Large intestine (tissue), 3 donors: ENCODE measurements around the gene ZSCAN5C. TPM values are rescaled to one million over a fixed set of nuclear protein-coding genes. Genes with fewer than 3 reads are reported as not detected.
"Not testable (repeated sequence)": the region's sequence is repeated elsewhere in the genome, so short reads cannot be mapped to it uniquely, and the experiment has no call there.

ENCODE experiments used
- DNase-seq, 2 donors: peaks; one replicate each; pipeline versions ENCODE4 v3.0.0 to v3.0.0-alpha.2; 2013
- H3K27ac ChIP-seq: one replicate; pipeline ENCODE4 v1.5.1; 2013; ENCODE audit warnings: low read length
- H3K27me3 ChIP-seq: 2 replicates; pipeline ENCODE4 v1.6.1; 2013; ENCODE audit warnings: low read length; ENCODE audit not compliant: control insufficient read depth, insufficient read depth
- H3K36me3 ChIP-seq: 2 replicates; pipeline ENCODE4 v1.6.1; 2013; ENCODE audit warnings: low read length; ENCODE audit not compliant: control insufficient read depth, insufficient read depth
- H3K4me1 ChIP-seq: one replicate; pipeline ENCODE4 v1.6.1; 2013; ENCODE audit warnings: low read length; ENCODE audit not compliant: control insufficient read depth, insufficient read depth
- H3K4me3 ChIP-seq: one replicate; pipeline ENCODE4 v1.5.1; 2013; ENCODE audit warnings: low read length
- H3K9me3 ChIP-seq: one replicate; pipeline ENCODE4 v1.6.1; 2013; ENCODE audit warnings: mild to moderate bottlenecking, low read depth, low read length, moderate library complexity; ENCODE audit not compliant: control insufficient read depth
- WGBS: methylation state at CpG from one replicate; pipeline ENCODE4 v1.1.5; 2013; ENCODE audit warnings: low lambda C conversion rate; ENCODE audit not compliant: insufficient coverage; 5-methylcytosine and 5-hydroxymethylcytosine counted together
- polyA plus RNA-seq: library from polyadenylated mRNA; unstranded; fragments of 120-200 nt; gene quantifications from one replicate; pipeline ENCODE4 v1.2.1, GENCODE V29; 2013

The ZSCAN5C gene
- polyA plus RNA-seq, 1 donor, result not detected

DNA sequence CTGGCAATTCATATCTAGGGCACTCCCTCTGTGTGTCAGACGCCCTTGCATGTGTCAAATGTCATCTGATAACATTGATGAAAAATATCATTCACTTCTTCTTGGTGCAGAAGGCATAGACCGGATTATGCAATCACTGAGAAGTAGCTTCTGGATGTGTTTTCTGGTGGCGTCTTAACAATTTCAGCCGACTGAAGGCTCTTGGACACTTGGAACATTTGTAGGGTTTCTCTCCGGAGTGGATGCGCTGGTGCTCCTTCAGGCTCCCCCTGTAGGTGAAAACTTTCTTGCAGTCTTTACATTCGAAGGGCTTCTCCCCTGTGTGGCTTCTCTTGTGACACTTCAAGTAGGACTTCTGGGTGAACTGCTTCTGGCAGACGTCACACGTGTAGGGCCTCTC, 19.4 kb downstream of the ZSCAN5C start:
- H3K27ac ChIP-seq, DNase-seq, H3K4me1 ChIP-seq, H3K9me3 ChIP-seq, H3K36me3 ChIP-seq, H3K4me3 ChIP-seq: not testable (repeated sequence)
- no CpG with 5 or more reads among the region's 9 CpGs for WGBS
- peaks cover 13% of the 10 kb centered on the region for H3K27me3 ChIP-seq

DNA sequence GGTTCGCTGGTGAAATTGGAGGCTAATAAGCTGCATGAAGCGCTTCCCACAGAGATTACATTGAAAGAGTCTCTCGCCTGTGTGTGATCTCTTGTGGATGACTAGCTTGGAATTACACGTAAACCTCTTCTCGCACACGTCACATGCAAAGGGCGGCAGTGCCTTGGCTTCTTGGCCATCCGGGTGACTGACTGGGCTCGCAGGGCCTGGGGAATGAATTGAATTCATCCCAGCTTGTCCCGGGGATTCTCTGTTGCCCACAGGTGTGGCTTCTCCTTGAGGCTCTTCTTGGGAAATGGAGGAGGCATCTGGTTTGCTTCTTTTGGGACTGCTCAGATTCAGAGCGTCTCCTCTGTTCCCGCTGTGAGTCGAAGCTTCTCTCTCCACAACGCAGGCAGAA, 19.8 kb downstream of the ZSCAN5C start:
- Histone ChIP-seq H3K9me3 (no peaks in the 10 kb centered on the region), H3K36me3 (no peaks in the 10 kb centered on the region), H3K4me3 (no peak overlapping the region), H3K27me3 (peaks cover 10% of the 10 kb centered on the region), H3K27ac (no peak overlapping the region), H3K4me1 (no peaks in the 10 kb centered on the region)
- WGBS, result no CpG with 5 or more reads among the region's 14 CpGs
- no peak for DNase-seq

DNA sequence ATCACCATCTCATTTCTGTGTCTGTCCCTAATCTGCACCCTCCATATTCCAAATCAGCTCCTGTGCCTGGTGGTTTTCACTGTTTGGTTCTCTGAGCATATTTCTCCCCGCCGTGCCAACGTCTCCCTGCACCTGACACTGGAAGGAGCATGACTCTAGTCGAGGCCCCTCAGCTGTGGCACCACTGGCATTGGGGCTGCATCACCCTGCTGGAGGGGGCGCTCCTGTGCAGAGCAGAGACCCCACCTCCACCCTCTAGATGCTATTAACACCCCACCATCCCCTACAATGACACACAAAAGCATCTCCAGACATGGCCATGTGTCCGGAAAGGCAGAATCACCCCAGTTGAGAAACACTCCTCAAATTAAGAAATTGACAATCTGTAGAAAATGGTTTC, 20.8 kb downstream of the ZSCAN5C start:
- no CpG with 5 or more reads among the region's 6 CpGs for whole genome bisulfite sequencing
- H3K9me3 ChIP-seq, result no peaks in the 10 kb centered on the region
- no peak overlapping the region for H3K27ac ChIP-seq
- peaks cover 2% of the 10 kb centered on the region for H3K27me3 ChIP-seq
- H3K36me3 ChIP-seq, result no peaks in the 10 kb centered on the region
- no peak for DNase-seq
- H3K4me1 ChIP-seq, result no peaks in the 10 kb centered on the region
- no peak overlapping the region for H3K4me3 ChIP-seq

DNA sequence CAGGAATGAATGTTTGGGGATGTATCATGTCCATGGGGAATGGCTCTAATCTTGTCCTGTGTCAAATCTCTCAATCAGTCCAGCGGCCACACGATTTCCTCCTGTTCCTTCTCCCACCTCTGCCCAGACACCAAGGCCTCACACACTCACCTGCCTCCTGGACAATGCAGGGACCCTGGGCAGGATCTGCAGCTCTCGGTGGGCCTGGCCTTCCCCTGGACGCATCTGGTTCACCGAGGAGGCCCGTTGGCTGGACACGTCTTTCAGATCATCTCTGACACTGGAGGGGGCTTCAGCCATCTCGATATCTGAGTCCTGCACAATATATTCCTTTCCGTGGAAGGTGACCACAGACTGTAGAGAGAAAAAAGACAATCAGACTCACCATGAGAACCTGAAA, 21.4 kb downstream of the ZSCAN5C start:
- Histone ChIP-seq H3K4me3 (no peak overlapping the region), H3K27me3 (no peaks in the 10 kb centered on the region), H3K4me1 (no peaks in the 10 kb centered on the region), H3K36me3 (no peaks in the 10 kb centered on the region), H3K27ac (no peak overlapping the region), H3K9me3 (no peaks in the 10 kb centered on the region)
- whole genome bisulfite sequencing, result no CpG with 5 or more reads among the region's 9 CpGs
- no peak for DNase-seq

DNA sequence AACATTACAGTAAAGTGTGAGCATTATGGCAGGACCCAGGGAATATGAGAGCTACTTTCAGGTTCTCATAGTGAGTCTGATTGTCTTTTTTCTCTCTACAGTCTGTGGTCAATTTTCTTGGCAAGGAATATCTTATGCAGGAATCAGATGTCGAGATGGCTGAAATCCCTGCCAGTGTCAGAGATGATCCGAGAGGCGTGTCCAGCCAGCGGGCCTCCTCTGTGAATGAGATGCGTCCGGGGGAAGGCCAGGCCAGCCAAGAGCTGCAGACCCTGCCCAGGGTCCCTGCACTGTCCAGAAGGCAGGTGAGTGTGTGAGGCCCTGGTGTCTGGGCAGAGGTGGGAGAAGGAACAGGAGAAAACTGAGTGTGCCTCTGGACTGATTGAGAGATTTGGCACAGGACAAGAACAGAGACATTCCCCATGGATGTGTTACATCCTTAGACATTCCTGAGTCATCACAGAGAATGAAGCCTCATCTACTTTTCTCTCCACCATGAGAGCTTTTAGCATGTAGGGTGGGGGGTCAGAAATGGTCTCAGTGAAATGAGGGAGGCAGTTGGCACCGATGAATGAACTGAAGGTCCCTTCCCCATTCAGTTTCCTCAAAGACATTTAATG, 43.2 kb downstream of the ZSCAN5C start:
- Histone ChIP-seq H3K36me3 (no peaks in the 10 kb centered on the region), H3K27ac (no peak overlapping the region), H3K4me1 (no peaks in the 10 kb centered on the region), H3K9me3 (no peaks in the 10 kb centered on the region), H3K4me3 (no peak overlapping the region), H3K27me3 (no peaks in the 10 kb centered on the region)
- 50% methylated on average over 1 of the region's 7 CpGs for WGBS
- DNase-seq, result no peak

DNA sequence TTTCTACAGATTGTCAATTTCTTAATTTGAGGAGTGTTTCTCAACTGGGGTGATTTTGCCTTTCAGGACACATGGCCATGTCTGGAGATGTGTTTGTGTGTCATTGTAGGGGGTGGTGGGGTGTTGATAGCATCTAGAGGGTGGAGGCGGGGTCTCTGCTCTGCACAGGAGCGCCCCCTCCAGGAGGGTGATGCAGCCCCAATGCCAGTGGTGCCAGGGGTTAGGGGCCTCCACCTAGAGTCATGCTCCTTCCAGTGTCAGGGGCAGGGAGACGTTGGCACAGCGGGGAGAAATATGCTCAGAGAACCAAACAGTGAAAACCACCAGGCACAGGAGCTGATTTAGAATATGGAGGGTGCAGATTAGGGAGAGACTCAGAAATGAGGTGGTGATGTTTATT, 43.7 kb downstream of the ZSCAN5C start:
- H3K4me1 ChIP-seq, DNase-seq, H3K27me3 ChIP-seq, H3K36me3 ChIP-seq, H3K4me3 ChIP-seq, H3K9me3 ChIP-seq, H3K27ac ChIP-seq: not testable (repeated sequence)
- no CpG with 5 or more reads among the region's 4 CpGs for WGBS

DNA sequence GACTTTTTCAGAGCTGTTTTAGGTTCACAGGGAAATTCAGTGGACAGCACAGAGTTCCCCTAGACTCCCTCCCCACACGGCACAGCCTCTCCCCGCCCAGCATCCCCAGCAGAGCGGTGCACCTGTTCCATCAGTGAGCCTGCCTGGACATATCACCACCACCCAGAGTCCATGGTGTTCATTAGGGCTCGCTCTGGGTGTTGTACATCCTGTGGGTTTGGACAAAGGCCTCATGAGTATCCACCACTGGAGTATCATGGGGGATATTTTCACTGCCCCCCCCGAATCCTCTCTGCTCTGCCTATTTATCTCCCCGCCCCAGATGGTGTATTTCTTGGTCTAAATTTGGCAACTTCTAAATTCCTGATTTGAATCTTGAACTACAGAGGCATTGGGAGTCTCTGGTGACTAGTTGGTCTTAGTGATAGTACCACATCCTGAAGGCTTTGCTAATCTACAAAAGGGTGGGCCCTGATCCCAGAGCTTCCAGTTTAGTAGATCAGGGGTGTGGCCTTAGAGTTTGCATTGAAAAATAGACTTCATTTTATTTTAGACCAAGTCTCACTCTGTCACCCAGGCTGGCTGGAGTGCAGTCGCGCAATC, 46.8 kb downstream of the ZSCAN5C start:
- WGBS, result no CpG with 5 or more reads among the region's 8 CpGs
- not testable (repeated sequence) for H3K27ac ChIP-seq, H3K36me3 ChIP-seq, H3K4me3 ChIP-seq, DNase-seq, H3K4me1 ChIP-seq, H3K9me3 ChIP-seq, H3K27me3 ChIP-seq

DNA sequence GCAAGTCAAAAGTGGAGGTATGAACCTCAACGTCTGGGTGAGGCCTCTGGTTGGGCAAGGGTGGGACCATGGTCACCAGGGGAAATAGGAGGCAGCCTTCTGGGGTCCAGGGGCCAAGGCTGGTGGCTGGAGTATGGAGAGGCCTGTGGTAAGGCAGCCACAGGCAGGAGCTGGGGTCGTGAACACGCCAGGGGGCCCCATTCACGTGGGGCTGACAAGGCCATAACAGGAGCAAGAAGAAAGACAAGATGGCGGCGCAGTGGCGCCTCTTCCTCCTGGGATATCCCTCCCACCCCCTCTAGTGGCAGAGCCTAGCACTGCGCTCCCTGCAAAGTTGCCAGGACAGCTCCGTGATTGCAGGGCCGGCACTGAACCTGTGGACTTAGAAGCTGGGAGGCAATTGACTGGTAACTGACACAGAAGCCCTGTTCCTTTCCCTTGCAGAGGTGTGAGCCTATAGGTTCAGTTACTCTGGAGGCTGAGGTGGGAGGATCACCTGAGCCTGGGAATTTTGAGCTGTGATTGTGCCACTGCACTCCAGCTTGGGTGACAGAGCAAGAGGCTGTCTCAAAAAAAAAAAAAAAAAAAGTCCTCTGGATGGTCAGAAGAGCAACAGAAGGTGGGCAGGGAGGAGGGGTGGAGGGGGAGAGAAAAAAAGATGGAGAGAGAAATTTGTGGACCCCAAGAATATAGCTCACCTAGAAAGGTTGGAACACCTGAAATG, 50.8 kb downstream of the ZSCAN5C start:
- Histone ChIP-seq H3K27ac (no peak overlapping the region), H3K4me3 (no peak overlapping the region), H3K36me3 (no peaks in the 10 kb centered on the region), H3K9me3 (no peaks in the 10 kb centered on the region), H3K27me3 (no peaks in the 10 kb centered on the region), H3K4me1 (no peaks in the 10 kb centered on the region)
- WGBS, result no CpG with 5 or more reads among the region's 10 CpGs
- DNase-seq, result peak; percentile 56 to 62

DNA sequence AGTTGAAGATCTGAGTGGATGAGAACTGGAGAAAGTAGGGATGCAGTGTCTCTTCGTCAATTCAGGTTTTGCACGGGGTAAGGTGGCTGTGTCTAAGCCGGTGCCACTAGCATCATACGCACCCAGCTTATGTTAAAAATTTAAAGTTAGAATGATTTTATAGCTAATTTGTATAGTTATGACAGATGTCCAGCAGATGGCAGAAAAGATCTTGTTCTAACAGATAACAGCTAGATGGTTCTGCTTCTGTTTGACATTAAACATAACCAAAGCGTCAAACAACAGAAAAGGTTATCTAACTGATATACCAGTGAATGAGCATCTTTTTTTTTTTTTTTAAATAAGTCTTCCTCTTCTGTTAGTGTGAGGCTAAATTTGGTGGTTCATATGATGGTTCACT, 51.7 kb downstream of the ZSCAN5C start:
- Histone ChIP-seq H3K4me3 (no peak overlapping the region), H3K36me3 (no peaks in the 10 kb centered on the region), H3K9me3 (no peaks in the 10 kb centered on the region), H3K4me1 (no peaks in the 10 kb centered on the region), H3K27ac (no peak overlapping the region), H3K27me3 (no peaks in the 10 kb centered on the region)
- DNase-seq, result peak; percentile 18 to 24
- WGBS, result 58% methylated on average over 2 of the region's 5 CpGs

DNA sequence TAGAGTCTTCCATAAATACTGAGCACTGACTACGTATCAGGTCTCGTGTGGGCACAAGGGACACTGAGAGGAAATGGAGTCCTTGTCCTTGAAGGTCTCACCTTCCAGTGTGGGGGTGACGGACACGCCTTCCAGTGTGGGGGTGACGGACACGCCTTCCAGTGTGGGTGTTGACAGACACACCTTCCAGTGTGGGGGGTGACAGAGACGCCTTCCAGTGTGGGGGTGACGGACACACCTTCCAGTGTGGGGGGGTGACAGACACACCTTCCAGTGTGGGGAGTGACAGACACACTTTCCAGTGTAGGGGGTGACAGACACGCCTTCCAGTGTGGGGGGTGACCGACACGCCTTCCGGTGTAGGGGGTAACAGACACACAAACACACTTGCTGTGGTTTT, 56.2 kb downstream of the ZSCAN5C start:
- Histone ChIP-seq H3K4me3 (no peak overlapping the region), H3K36me3 (no peaks in the 10 kb centered on the region), H3K9me3 (no peaks in the 10 kb centered on the region), H3K27ac (no peak overlapping the region), H3K4me1 (no peaks in the 10 kb centered on the region), H3K27me3 (no peaks in the 10 kb centered on the region)
- DNase-seq, result no peak
- WGBS, result no CpG with 5 or more reads among the region's 12 CpGs
